ENCODE data around the gene DCAF8. TPM values are rescaled to one million over a fixed set of nuclear protein-coding genes. Genes with fewer than 3 reads are reported as not detected.
"Not testable (repeated sequence)": the region's sequence is repeated elsewhere in the genome, so short reads cannot be mapped to it uniquely, and the experiment has no call there.

DCAF8 gene
- total RNA-seq, 1 donor from 2014 or later = 154 TPM

DNA sequence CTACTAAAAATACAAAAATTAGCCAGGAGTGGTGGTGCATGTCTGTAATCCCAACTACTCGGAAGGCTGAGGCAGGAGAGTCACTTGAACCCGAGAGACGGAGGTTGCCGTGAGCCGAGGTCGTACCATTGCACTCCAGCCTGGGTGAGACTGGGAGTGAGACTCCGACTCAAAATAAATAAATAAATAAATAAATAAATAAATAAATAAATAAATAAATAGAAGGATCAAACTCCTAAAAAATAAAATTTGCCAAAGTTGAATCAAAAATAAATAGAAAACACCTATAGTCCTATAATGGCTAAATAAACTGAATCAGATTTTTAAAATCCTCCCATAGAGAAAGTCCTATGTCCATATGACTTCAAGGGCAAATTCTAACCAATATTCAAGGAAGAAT is 37.8 kb upstream of the DCAF8 start:
- Mint-ChIP-seq H3K27me3 (no peaks in the 10 kb centered on the region), H3K36me3 (peaks cover 37% of the 10 kb centered on the region), H3K9me3 (no peaks in the 10 kb centered on the region), H3K4me1 (ENCODE audit: unreplicated experiment) (no peaks in the 10 kb centered on the region), H3K27ac (no peak overlapping the region), H3K4me3 (no peak overlapping the region)
- no peak for DNase-seq (ENCODE audit: extremely low spot score, unreplicated experiment)
- TF ChIP-seq, protein P1, sequence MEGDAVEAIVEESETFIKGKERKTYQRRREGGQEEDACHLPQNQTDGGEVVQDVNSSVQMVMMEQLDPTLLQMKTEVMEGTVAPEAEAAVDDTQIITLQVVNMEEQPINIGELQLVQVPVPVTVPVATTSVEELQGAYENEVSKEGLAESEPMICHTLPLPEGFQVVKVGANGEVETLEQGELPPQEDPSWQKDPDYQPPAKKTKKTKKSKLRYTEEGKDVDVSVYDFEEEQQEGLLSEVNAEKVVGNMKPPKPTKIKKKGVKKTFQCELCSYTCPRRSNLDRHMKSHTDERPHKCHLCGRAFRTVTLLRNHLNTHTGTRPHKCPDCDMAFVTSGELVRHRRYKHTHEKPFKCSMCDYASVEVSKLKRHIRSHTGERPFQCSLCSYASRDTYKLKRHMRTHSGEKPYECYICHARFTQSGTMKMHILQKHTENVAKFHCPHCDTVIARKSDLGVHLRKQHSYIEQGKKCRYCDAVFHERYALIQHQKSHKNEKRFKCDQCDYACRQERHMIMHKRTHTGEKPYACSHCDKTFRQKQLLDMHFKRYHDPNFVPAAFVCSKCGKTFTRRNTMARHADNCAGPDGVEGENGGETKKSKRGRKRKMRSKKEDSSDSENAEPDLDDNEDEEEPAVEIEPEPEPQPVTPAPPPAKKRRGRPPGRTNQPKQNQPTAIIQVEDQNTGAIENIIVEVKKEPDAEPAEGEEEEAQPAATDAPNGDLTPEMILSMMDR (conservative IDR thresholded peaks at IDR 0.05) = no peak

DNA sequence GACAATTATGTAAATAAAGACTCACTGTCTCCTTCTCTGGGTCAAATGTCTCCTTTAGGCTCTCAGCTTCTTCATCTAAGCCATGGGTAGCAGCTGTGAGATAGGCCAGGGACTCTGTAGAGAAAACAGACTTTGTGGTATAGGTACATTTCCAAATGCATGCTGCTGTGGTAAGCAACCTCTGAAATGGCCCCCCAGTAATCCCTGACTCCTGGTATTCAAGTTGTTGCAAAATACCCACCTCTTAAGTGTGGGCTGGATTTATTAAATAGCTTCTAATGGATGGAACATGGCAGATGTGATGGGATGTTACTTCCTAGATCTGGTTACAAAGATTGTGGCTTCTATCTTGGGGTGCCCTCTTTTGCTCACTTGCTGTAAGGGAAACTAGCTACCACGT is 33.7 kb upstream of the DCAF8 start:
- Mint-ChIP-seq H3K27ac (no peak overlapping the region), H3K36me3 (peaks cover 42% of the 10 kb centered on the region), H3K4me3 (no peak overlapping the region), H3K4me1 (ENCODE audit: unreplicated experiment) (peaks cover 4% of the 10 kb centered on the region), H3K27me3 (no peaks in the 10 kb centered on the region), H3K9me3 (no peaks in the 10 kb centered on the region)
- no peak for DNase-seq (ENCODE audit: extremely low spot score, unreplicated experiment)
- TF ChIP-seq, protein P1 (conservative IDR thresholded peaks at IDR 0.05) = no peak

DNA sequence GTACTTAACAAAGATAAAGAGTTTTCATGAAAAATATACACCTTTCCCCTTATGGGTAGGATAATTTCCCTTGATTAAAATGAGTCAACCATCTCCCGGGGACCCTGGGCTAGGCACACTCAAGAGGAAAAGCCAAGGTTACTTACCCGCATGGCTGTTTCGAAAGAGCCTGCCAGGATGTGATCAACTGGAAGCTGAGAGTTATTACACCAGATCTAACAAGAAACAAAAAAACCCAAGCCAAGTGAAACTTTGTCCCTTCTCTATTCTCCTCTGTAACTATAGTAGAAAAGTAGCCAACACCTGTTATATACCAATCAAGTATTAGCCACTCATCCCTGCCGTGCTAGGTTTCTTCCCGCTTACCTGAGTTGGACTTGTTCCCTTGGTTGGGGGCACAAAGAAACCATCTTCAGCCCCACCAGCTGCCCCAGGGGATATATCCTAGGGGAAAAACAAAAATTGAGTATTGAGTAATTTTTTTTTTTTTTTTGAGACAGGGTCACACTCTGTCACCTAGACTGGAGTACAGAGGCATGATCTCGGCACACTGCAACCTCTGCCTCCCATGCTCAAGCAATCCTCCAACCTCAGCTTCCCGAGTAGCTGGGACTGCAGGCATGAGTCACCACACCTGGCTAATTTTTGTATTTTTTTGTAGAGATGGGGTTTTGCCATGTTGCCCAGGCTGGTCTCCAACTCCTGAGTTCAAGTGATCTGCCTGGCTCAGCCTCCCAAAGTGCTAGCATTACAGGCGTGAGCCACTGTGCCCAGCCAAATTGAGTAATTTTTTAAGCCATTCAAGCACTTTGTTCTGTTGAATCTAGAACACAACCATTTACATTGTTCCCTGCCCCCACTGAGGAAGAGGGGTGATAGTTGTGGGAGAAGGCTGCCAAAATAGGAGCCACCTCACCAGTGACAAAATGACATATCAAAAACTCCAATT is 30.9 kb upstream of the DCAF8 start:
- no peak for DNase-seq (ENCODE audit: extremely low spot score, unreplicated experiment)
- Mint-ChIP-seq H3K4me1 (ENCODE audit: unreplicated experiment) (peaks cover 4% of the 10 kb centered on the region), H3K4me3 (no peak overlapping the region), H3K36me3 (peaks cover 35% of the 10 kb centered on the region), H3K27me3 (no peaks in the 10 kb centered on the region), H3K27ac (no peak overlapping the region), H3K9me3 (no peaks in the 10 kb centered on the region)
- TF ChIP-seq, protein P1 (conservative IDR thresholded peaks at IDR 0.05) = no peak

DNA sequence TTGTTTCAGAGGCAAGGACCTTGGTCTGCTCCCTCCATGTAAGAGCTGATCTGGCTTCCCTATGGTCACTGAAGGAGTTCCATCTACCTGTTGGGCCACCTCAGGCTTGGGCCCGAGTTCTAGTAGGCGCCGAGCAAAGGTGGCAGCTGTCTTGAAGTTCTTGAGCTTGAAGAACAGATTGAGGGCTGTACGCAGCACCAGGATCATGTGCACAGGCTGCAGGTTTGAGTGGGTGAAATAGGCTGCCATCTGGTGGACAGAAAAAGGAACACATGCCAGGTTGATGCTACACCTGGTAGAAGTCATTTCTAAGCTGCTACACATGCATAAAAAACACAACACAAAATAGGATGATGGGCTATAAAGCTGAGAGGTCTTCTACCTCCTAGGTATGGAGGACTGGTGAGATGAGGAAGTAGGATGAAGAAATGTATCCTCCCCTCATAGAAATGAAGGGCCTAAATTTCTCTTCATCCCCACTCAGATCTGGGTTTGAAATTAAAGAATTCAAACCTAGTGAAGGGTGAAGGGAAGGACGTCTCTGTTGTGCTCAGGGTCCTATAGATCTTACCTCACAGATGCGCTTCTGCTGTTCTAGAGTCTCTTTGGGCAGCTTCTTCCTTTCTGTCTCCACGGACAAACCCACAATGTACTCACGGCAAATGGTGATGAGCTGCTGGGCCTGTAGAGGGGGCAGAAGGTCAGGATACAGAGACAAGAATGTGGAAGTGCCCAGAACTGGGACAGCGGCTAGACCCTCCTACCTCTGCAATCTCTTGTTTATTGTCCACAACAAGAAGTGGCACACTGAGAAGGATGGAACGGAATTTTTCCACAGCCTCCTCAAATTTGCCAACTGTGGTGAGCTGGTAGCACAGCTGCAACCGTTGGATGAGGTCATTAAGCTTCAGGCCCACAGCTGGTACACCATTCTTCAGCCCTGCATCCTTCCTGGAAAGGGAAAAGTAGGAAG is 29.2 kb upstream of the DCAF8 start:
- Mint-ChIP-seq H3K4me1 (ENCODE audit: unreplicated experiment) (peaks cover 8% of the 10 kb centered on the region), H3K27me3 (no peaks in the 10 kb centered on the region), H3K4me3 (no peak overlapping the region), H3K36me3 (peaks cover 25% of the 10 kb centered on the region), H3K9me3 (no peaks in the 10 kb centered on the region), H3K27ac (no peak overlapping the region)
- TF ChIP-seq, protein P1 (conservative IDR thresholded peaks at IDR 0.05) = peak; percentile 89
- DNase-seq (ENCODE audit: extremely low spot score, unreplicated experiment) = no peak

DNA sequence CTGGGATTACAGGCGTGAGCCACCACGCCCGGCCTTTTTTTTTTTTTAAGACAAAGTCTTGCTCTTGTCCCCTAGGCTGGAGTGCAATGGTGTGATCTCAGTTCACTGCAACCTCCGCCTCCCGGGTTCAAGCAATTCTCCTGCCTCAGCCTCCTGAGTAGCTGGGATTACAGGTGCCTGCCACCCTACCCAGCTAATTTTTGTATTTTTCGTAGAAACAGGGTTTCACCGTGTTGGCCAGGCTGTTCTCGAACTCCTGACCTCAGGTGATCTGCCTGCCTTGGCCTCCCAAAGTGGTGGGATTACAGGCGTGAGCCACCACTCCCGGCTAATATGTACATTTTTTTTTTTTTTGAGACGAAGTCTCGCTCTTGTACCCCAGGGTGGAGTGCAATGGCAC is 25.4 kb upstream of the DCAF8 start:
- not testable (repeated sequence) for H3K4me3 Mint-ChIP-seq; H3K9me3 Mint-ChIP-seq; DNase-seq (ENCODE audit: extremely low spot score, unreplicated experiment); H3K27me3 Mint-ChIP-seq; H3K27ac Mint-ChIP-seq
- peaks cover 31% of the 10 kb centered on the region for H3K4me1 Mint-ChIP-seq (ENCODE audit: unreplicated experiment)
- H3K36me3 Mint-ChIP-seq = peaks cover 22% of the 10 kb centered on the region
